DMS53 treated with DMSO at 0.1 percent for 48 hours (cell line): ENCODE data around the gene MUS81.

ENCODE experiments used
- DNase-seq: peaks from one replicate; lab custom pipeline; 2025; ENCODE audit not compliant: unreplicated experiment; lab: John Stamatoyannopoulos, UW

MUS81 gene

DNA sequence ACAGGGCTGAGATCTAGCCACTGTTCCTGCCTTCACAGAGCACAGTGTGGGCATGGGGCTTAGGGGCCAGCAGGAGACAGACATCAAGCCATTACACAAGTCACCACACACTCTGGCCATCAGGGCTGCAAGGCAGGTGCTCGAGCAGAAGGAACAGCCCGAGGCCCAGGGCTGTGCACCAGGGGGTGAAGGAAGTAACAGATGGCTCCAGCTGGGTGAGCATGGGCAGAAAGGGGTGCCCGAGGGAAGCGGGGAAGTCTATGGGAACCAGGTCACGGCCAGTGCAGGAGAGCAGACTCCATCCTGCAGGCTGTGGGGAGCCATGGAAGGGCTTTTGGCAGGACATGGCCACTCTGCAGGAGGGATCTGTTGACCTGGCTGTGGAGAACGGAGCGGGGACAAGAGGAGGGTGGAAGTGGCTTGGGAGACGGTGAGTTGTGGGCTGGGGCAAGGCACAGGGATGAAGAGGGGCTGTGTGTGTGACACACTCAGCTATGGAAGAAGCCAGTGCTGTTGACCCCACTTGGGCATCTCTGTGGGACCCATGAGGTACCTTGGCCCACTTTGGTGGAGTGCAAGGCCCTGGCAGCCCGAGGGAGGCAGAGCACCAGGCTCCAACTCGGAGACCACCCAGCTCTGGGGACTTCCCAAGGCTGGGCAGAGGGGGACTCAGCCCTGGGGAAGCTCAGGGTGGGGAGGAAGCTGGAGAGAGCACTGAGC is 55.0 kb downstream of the MUS81 start:
- no peak for DNase-seq

DNA sequence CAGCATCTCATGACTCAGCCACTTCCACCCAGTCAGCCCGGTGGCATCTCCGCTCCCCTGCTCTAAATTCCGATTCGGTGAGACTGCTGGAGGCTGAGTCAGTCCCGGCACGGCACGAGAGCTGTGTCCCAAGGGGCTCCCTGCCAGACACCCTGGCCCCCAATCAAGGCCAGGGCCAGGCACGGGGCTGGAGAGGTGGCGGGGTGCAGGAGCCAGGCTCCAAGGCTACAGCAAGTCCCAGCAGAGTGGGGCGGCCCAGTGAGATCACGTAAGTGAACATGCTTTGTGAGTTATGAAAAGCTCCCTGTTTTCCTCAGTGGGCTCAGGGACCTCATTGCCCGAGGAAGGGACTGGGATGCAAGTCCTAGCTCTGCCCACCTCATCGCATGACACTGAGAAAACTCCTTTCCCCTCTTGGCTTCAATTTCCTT is 55.6 kb downstream of the MUS81 start:
- no peak for DNase-seq
